Stimulated activated CD4-positive, alpha-beta T cell treated with anti-CD3 and anti-CD28 coated beads, Interleukin-15, amount 100 ng/mL, for 24 hours (primary cell): Measurements from ENCODE around the gene KCNH6.

Experiments used
- DNase-seq: peaks from one replicate; pipeline ENCODE4 v3.0.0-alpha.2; 2020

KCNH6 gene

GRCh38 chr17:63512388-63512787 lies 10.8 kb upstream of the KCNH6 start:
- no peak for DNase-seq

GRCh38 chr17:63512896-63513644 lies 10.1 kb upstream of the KCNH6 start:
- DNase-seq, result no peak

GRCh38 chr17:63514477-63514876 lies 8.7 kb upstream of the KCNH6 start:
- no peak for DNase-seq

GRCh38 chr17:63514974-63515373 lies 8.2 kb upstream of the KCNH6 start:
- no peak for DNase-seq

- no peak for DNase-seq
Observed at GRCh38 chr17:63515426-63515825, 7.7 kb upstream of the KCNH6 start.

- DNase-seq, result peak; percentile 49
Observed at GRCh38 chr17:63516910-63517824, 6.0 kb upstream of the KCNH6 start.

GRCh38 chr17:63517825-63518534 lies 5.2 kb upstream of the KCNH6 start:
- no peak for DNase-seq

GRCh38 chr17:63519116-63519881 lies 3.9 kb upstream of the KCNH6 start:
- no peak for DNase-seq

- DNase-seq, result no peak
Observed at GRCh38 chr17:63519972-63520882, 2.9 kb upstream of the KCNH6 start.

GRCh38 chr17:63524051-63524450 lies 893 bp downstream of the KCNH6 start:
- DNase-seq, result no peak

GRCh38 chr17:63525190-63525946 lies 2.2 kb downstream of the KCNH6 start:
- no peak for DNase-seq

- DNase-seq, result no peak
Observed at GRCh38 chr17:63526861-63527260, 3.7 kb downstream of the KCNH6 start.

GRCh38 chr17:63528183-63528582 lies 5.0 kb downstream of the KCNH6 start:
- DNase-seq, result no peak

GRCh38 chr17:63529711-63530556 lies 6.8 kb downstream of the KCNH6 start:
- no peak for DNase-seq

- no peak for DNase-seq
Observed at GRCh38 chr17:63530557-63531021, 7.4 kb downstream of the KCNH6 start.

GRCh38 chr17:63531022-63531965 lies 8.1 kb downstream of the KCNH6 start:
- DNase-seq, result no peak

- DNase-seq, result no peak
Observed at GRCh38 chr17:63533433-63534077, 10.4 kb downstream of the KCNH6 start.

- no peak for DNase-seq
Observed at GRCh38 chr17:63534078-63534570, 11.0 kb downstream of the KCNH6 start.
